K562 (cell line): Measurements from ENCODE around the gene KRTAP19-8. TPM values are rescaled to one million over a fixed set of nuclear protein-coding genes. Genes with fewer than 3 reads are reported as not detected.
A peak's percentile ranks its signal among the peaks of the same experiment; 100 is the strongest.

Experiments used
- ATAC-seq: fragments of 200-7000 bp; cut with Tn5 transposase; 3 replicates; pipeline ENCODE4 v1.9.1; 2020; ENCODE audit warnings: moderate library complexity
- BruUV-seq: library from RNA; stranded (reverse); fragments of 400-500 nt; replicated peaks from 2 replicates; lab custom pipeline; 2021; lab: Mats Ljungman, UMichigan
- CTCF ChIA-PET: fragments of 300-600 bp; formaldehyde crosslinking; extraction: SDS; loops from one replicate; lab custom pipeline; 2021; ENCODE audit warnings: low intra/inter-chr PET ratio; lab: Yijun Ruan, JAX
- POLR2A ChIA-PET: fragments of 300-600, 350-650 bp; sonication (Branson Sonifier 250); formaldehyde crosslinking; extraction: SDS; loops from one replicate; lab custom pipeline; 2021; ENCODE audit warnings: antibody characterized with exemption, inconsistent platforms; lab: Yijun Ruan, JAX
- DNase-seq, 4 experiments: peaks; one replicate each; pipeline versions ENCODE4 v3.0.0 to v3.0.0-alpha.2; 2011 to 2018; ENCODE audit warnings: low spot score in 3 of 4, mixed read lengths in 3 of 4; ENCODE audit errors: extremely low read depth in 1 of 4
- FAIRE-seq: peaks from 2 replicates; lab custom pipeline; 2011; peaks lifted over from hg19 to GRCh38; lab: Jason Lieb, UNC
- H2AFZ ChIP-seq: 2 replicates; pipeline ENCODE4 v1.6.0; 2011; ENCODE audit warnings: low read depth, low read length, control low read depth, inconsistent platforms
- H3K27ac ChIP-seq: fragments of 200-600 bp; 3 replicates; pipeline ENCODE4 v1.8.0; 2011; ENCODE audit warnings: low read depth, mild to moderate bottlenecking, control low read depth, inconsistent platforms, low read length, moderate library complexity, mixed read lengths; ENCODE audit errors: extremely low read depth
- H3K27me3 ChIP-seq, 2 experiments: fragments of 300-600 bp in 1 of 2; 2 replicates in 1 of 2; 3 replicates in 1 of 2; pipeline versions ENCODE4 v1.6.0 to v1.8.0; 2011; ENCODE audit warnings: inconsistent platforms in 2 of 2, low read length in 2 of 2, mild to moderate bottlenecking in 1 of 2, mixed read lengths in 1 of 2, moderate library complexity in 1 of 2; ENCODE audit not compliant: control insufficient read depth in 2 of 2, insufficient read depth in 2 of 2
- H3K36me3 ChIP-seq: fragments of 300-600 bp; 3 replicates; pipeline ENCODE4 v1.8.0; 2011; ENCODE audit warnings: mild to moderate bottlenecking, low read length, inconsistent platforms; ENCODE audit not compliant: control insufficient read depth, insufficient read depth
- H3K4me1 ChIP-seq, 2 experiments: fragments of 200-600 bp in 1 of 2; replicated peaks in 1 of 2; 2 replicates in 1 of 2; 3 replicates in 1 of 2; pipeline versions ENCODE4 v1.5.1 to v1.8.0; 2011; ENCODE audit warnings: inconsistent platforms in 2 of 2, low read length in 2 of 2, mild to moderate bottlenecking in 1 of 2, mixed read lengths in 1 of 2, moderate library complexity in 1 of 2; ENCODE audit not compliant: control insufficient read depth in 2 of 2, insufficient read depth in 2 of 2
- H3K4me2 ChIP-seq: 2 replicates; pipeline ENCODE4 v1.6.1; 2011; ENCODE audit warnings: low read length, control low read depth, inconsistent platforms, mixed read lengths; ENCODE audit not compliant: insufficient read depth
- H3K4me3 ChIP-seq: fragments of 200-600 bp; sonication (generic), shearing (Covaris generic); 2 replicates; pipeline ENCODE4 v1.5.1; 2016; ENCODE audit warnings: control low read depth, inconsistent platforms
- H3K79me2 ChIP-seq: fragments of 200-600 bp; 3 replicates; pipeline ENCODE4 v1.8.0; 2011; ENCODE audit warnings: low read length, inconsistent platforms; ENCODE audit not compliant: control insufficient read depth, insufficient read depth
- H3K9ac ChIP-seq, 2 experiments: 2 replicates each; pipeline versions ENCODE4 v1.6.0 to v1.6.1; 2011; ENCODE audit warnings: low read depth in 2 of 2, low read length in 2 of 2, control low read depth in 1 of 2, inconsistent platforms in 1 of 2, mild to moderate bottlenecking in 1 of 2, mixed read lengths in 1 of 2; ENCODE audit not compliant: insufficient read depth in 1 of 2
- H3K9me1 ChIP-seq: one replicate; pipeline ENCODE4 v1.6.0; 2011; ENCODE audit warnings: inconsistent platforms, mild to moderate bottlenecking, low read length, moderate library complexity; ENCODE audit not compliant: control insufficient read depth, insufficient read depth
- H3K9me3 ChIP-seq: replicated peaks from 2 replicates; pipeline ENCODE4 v1.5.1; 2011; ENCODE audit warnings: low read depth, low read length, inconsistent platforms; ENCODE audit not compliant: control insufficient read depth, insufficient read depth
- H4K20me1 ChIP-seq: replicated peaks from 2 replicates; pipeline ENCODE4 v1.6.1; 2011; ENCODE audit warnings: low read length, inconsistent platforms, mixed read lengths; ENCODE audit not compliant: control insufficient read depth, insufficient read depth
- CEBPB ChIP-seq: fragments of 450-650 bp; IDR thresholded peaks from 2 replicates; pipeline ENCODE4 v1.6.1; 2016; ENCODE audit warnings: missing genetic modification characterization, missing compliant biosample characterization
- CEBPG ChIP-seq, 3 experiments: fragments of 200-800 bp in 1 of 3; sonication (Bioruptor generic) in 1 of 3; sonication (generic) in 1 of 3; formaldehyde crosslinking in 1 of 3; IDR thresholded peaks in 2 of 3; conservative IDR thresholded peaks in 1 of 3; 2 replicates each; pipeline versions ENCODE4 v1.6.1 to v1.8.0; 2016 to 2022; ENCODE audit warnings: missing compliant biosample characterization in 2 of 3, missing genetic modification characterization in 2 of 3, mild to moderate bottlenecking in 1 of 3, missing genetic modification reagents in 1 of 3
- ERF ChIP-seq: fragments of 450-650 bp; formaldehyde crosslinking; IDR thresholded peaks from 2 replicates; pipeline ENCODE4 v1.4.0; 2020; ENCODE audit warnings: mild to moderate bottlenecking, mixed read lengths
- HDGF ChIP-seq: fragments of 450-650 bp; IDR thresholded peaks from 2 replicates; pipeline ENCODE4 v1.6.1; 2016
- RBM14 ChIP-seq: fragments of 200-400 bp; formaldehyde crosslinking; IDR thresholded peaks from 2 replicates; pipeline ENCODE4 v1.6.1; 2018; ENCODE audit warnings: low read depth, mild to moderate bottlenecking, low read length, moderate library complexity, borderline replicate concordance; ENCODE audit not compliant: insufficient read depth
- STAG1 ChIP-seq: sonication (generic); formaldehyde crosslinking; IDR thresholded peaks from 2 replicates; pipeline ENCODE4 v1.5.0; 2020; ENCODE audit warnings: missing genetic modification reagents, borderline replicate concordance
- TAF9B ChIP-seq: fragments of 450-650 bp; IDR thresholded peaks from 2 replicates; pipeline ENCODE4 v1.6.1; 2018; ENCODE audit warnings: mild to moderate bottlenecking; ENCODE audit not compliant: partially characterized antibody
- ZFP91 ChIP-seq: sonication (generic); formaldehyde crosslinking; IDR thresholded peaks from 2 replicates; pipeline ENCODE4 v1.8.0; 2022; ENCODE audit warnings: mild to moderate bottlenecking, missing genetic modification reagents
- ZNF140 ChIP-seq: fragments of 250-450 bp; sonication (Bioruptor Pico); IDR thresholded peaks from 2 replicates; pipeline ENCODE4 v1.8.0; 2021; ENCODE audit warnings: moderate library complexity, mild to moderate bottlenecking, inconsistent platforms
- ZNF449 ChIP-seq: fragments of 250-450 bp; sonication (Bioruptor Pico); IDR thresholded peaks from 2 replicates; pipeline ENCODE4 v1.8.0; 2022; ENCODE audit warnings: moderate library complexity, mild to moderate bottlenecking, inconsistent platforms
- ZNF507 ChIP-seq: conservative IDR thresholded peaks from 2 replicates; pipeline ENCODE4 v1.6.1; 2017; ENCODE audit warnings: missing genetic modification characterization, missing compliant biosample characterization
- ZNF584 ChIP-seq: fragments of 200-800 bp; sonication (Bioruptor generic); IDR thresholded peaks from 2 replicates; pipeline ENCODE4 v1.6.1; 2016; ENCODE audit warnings: low read depth, mild to moderate bottlenecking, missing genetic modification characterization, missing compliant biosample characterization
- WGBS: fragments of 100-300 bp; shearing (Covaris generic); methylation state at CpG from one replicate; pipeline ENCODE4 v1.1.6; 2016; ENCODE audit warnings: low coverage, mixed read lengths; ENCODE audit not compliant: insufficient coverage; ENCODE audit errors: missing lambda C conversion rate; 5-methylcytosine and 5-hydroxymethylcytosine counted together
- in situ Hi-C: fragments of 300-500 bp; cut with MboI; formaldehyde crosslinking; loops from 4 replicates; pipeline ENCODE4 v1.15.0; 2018; ENCODE audit warnings: inconsistent platforms, mixed read lengths
- intact Hi-C: fragments of 100-400 bp; cut with micrococcal nuclease; formaldehyde crosslinking; loops from 2 replicates; pipeline ENCODE4 v1.14.2; 2022
- polyA plus RNA-seq, 8 experiments: library from polyadenylated mRNA; depleted of rRNA in 4 of 8; stranded (reverse) in 5 of 8; unstranded in 3 of 8; fragments of >200 nt; fragmentation: Nextera tagmentation in 2 of 8; fragmentation: Illumina TruSeq in 1 of 8; extraction: Ambion mirVana in 2 of 8; extraction: Trizol in 1 of 8; gene quantifications; 2 replicates each; pipeline versions ENCODE4 v1.2.1 to v1.2.3, GENCODE V29; 2011 to 2014; ENCODE audit warnings: inconsistent platforms in 1 of 8, missing spikeins in 1 of 8
- total RNA-seq, 7 experiments: library from RNA; depleted of rRNA in 6 of 7; stranded (reverse); fragments of >200 nt in 6 of 7; fragmentation: Illumina TruSeq in 2 of 7; extraction: Trizol in 2 of 7; gene quantifications; 2 replicates each; pipeline versions ENCODE4 v1.2.1 to v1.2.3, GENCODE V29; 2011 to 2021; ENCODE audit warnings: low replicate concordance in 1 of 7

KRTAP19-8 gene
- total and polyA plus RNA-seq, 9 of the 15 experiments (the other 6 are each of a cell fraction or from before 2014, with no cell fraction given): not detected

GRCh38 chr21:31075848-31076247 is 37.6 kb upstream of the KRTAP19-8 start:
- no peaks in the 10 kb centered on the region for H4K20me1 ChIP-seq
- no peak for FAIRE-seq
- no peaks in the 10 kb centered on the region for H3K36me3 ChIP-seq
- H3K4me1 ChIP-seq: no peaks in the 10 kb centered on the region
- H3K4me2 ChIP-seq: no peak overlapping the region
- no TSS peak for BruUV-seq
- no peak for ATAC-seq
- TF ChIP-seq CEBPG (CRISPR knock-in tag; IDR thresholded peaks at IDR 0.05): no peak
- peak; percentile 17 to 92; a peak in 2 of 4 replicates for TF ChIP-seq CEBPG (tag; conservative IDR thresholded peaks at IDR 0.05 in 1 of 2, IDR thresholded peaks at IDR 0.05 in 1 of 2)
- TF ChIP-seq RBM14: no peak
- TF ChIP-seq ZNF140 (CRISPR knock-in tag): no peak
- no peak for TF ChIP-seq ZNF449 (CRISPR knock-in tag)
- TF ChIP-seq STAG1: no peak
- TF ChIP-seq ERF (CRISPR knock-in tag): no peak
- no peak for TF ChIP-seq ZNF507
- TF ChIP-seq TAF9B: no peak
- peak; percentile 86 for TF ChIP-seq CEBPB (tag)
- no peak for TF ChIP-seq HDGF
- no peak for TF ChIP-seq ZNF584 (CRISPR knock-in tag)
- TF ChIP-seq ZFP91: no peak
- no peaks in the 10 kb centered on the region for H3K27me3 ChIP-seq
- POLR2A ChIA-PET: no interaction called here
- no peak overlapping the region for H3K4me3 ChIP-seq
- no peak overlapping the region for H3K9ac ChIP-seq
- H3K79me2 ChIP-seq: no peaks in the 10 kb centered on the region
- intact Hi-C loops: no loop called here
- H2AFZ ChIP-seq: no peak overlapping the region
- no peak overlapping the region for H3K27ac ChIP-seq
- no peaks in the 10 kb centered on the region for H3K9me1 ChIP-seq
- WGBS: 5% methylated on average over 6 of the region's 6 CpGs
- in situ Hi-C loops: loop anchor here (25.0 kb wide), 1 partner anchor 1964 kb away; no protein-coding TSS in a partner anchor
- H3K9me3 ChIP-seq: no peaks in the 10 kb centered on the region; the same call in 1 of the 2 replicates
- DNase-seq: no peak
- CTCF ChIA-PET: no interaction called here
